ENCODE measurements around the gene NME4.
A peak's percentile ranks its signal among the peaks of the same experiment; 100 is the strongest.

The NME4 gene

GRCh38 chr16:425740-426114 is 28.7 kb downstream of the NME4 start:
- H3K27ac ChIP-seq (ENCODE audit: low read depth, low read length, poor library complexity, severe bottlenecking): no peak overlapping the region
- TF ChIP-seq EZH2 (IDR thresholded peaks at IDR 0.05; ENCODE audit: borderline replicate concordance, low read length) (no peak), CTCF (IDR thresholded peaks at IDR 0.05; ENCODE audit: low read length) (no peak)
- H3K4me1 ChIP-seq (ENCODE audit: insufficient read depth, low read length, severe bottlenecking): peaks cover 29% of the 10 kb centered on the region
- H4K20me1 ChIP-seq (ENCODE audit: insufficient read depth, low read length): no peaks in the 10 kb centered on the region
- H3K9ac ChIP-seq (ENCODE audit: low read length): peak overlapping the region; percentile 53; the same call in 1 of the 2 replicates
- peak overlapping the region; percentile 60 for H3K4me3 ChIP-seq (ENCODE audit: low read depth, low read length, poor library complexity, severe bottlenecking)
- H3K9me3 ChIP-seq (ENCODE audit: low read length): no peaks in the 10 kb centered on the region
- no peaks in the 10 kb centered on the region for H3F3A ChIP-seq (ENCODE audit: insufficient read depth, low read length)
- H2AFZ ChIP-seq (ENCODE audit: low read length): no peak overlapping the region
- H3K9me2 ChIP-seq (ENCODE audit: low read depth, low read length): no peaks in the 10 kb centered on the region
- H3K79me2 ChIP-seq (ENCODE audit: insufficient read depth, low read length): no peaks in the 10 kb centered on the region
- no peaks in the 10 kb centered on the region; the same call in 1 of the 2 replicates for H3K36me3 ChIP-seq (ENCODE audit: insufficient read depth, low read length)
- peak overlapping the region; percentile 74 for H3K4me2 ChIP-seq (ENCODE audit: low read length)
- H3K27me3 ChIP-seq (ENCODE audit: insufficient read depth, low read length): peaks cover 10% of the 10 kb centered on the region

GRCh38 chr16:426115-426905 is 29.3 kb downstream of the NME4 start:
- peak overlapping the region; percentile 89 for H3K4me2 ChIP-seq (ENCODE audit: low read length)
- peak overlapping the region; percentile 68 for H3K9ac ChIP-seq (ENCODE audit: low read length)
- H3K9me3 ChIP-seq (ENCODE audit: low read length): no peaks in the 10 kb centered on the region
- TF ChIP-seq CTCF (IDR thresholded peaks at IDR 0.05; ENCODE audit: low read length) (no peak), EZH2 (IDR thresholded peaks at IDR 0.05; ENCODE audit: borderline replicate concordance, low read length) (no peak)
- H4K20me1 ChIP-seq (ENCODE audit: insufficient read depth, low read length): no peaks in the 10 kb centered on the region
- H3K36me3 ChIP-seq (ENCODE audit: insufficient read depth, low read length): no peaks in the 10 kb centered on the region; the same call in 1 of the 2 replicates
- H3K27me3 ChIP-seq (ENCODE audit: insufficient read depth, low read length): peaks cover 8% of the 10 kb centered on the region
- no peak overlapping the region for H3K27ac ChIP-seq (ENCODE audit: low read depth, low read length, poor library complexity, severe bottlenecking)
- H3K79me2 ChIP-seq (ENCODE audit: insufficient read depth, low read length): no peaks in the 10 kb centered on the region
- H2AFZ ChIP-seq (ENCODE audit: low read length): no peak overlapping the region
- no peaks in the 10 kb centered on the region for H3F3A ChIP-seq (ENCODE audit: insufficient read depth, low read length)
- H3K4me3 ChIP-seq (ENCODE audit: low read depth, low read length, poor library complexity, severe bottlenecking): peak overlapping the region; percentile 71
- peaks cover 29% of the 10 kb centered on the region for H3K4me1 ChIP-seq (ENCODE audit: insufficient read depth, low read length, severe bottlenecking)
- no peaks in the 10 kb centered on the region for H3K9me2 ChIP-seq (ENCODE audit: low read depth, low read length)

- no peak for TF ChIP-seq EZH2 (IDR thresholded peaks at IDR 0.05; ENCODE audit: borderline replicate concordance, low read length)
- H3K4me1 ChIP-seq (ENCODE audit: insufficient read depth, low read length, severe bottlenecking): peaks cover 29% of the 10 kb centered on the region
- no peaks in the 10 kb centered on the region for H4K20me1 ChIP-seq (ENCODE audit: insufficient read depth, low read length)
- H3K9ac ChIP-seq (ENCODE audit: low read length): peak overlapping the region; percentile 68
- H3K9me3 ChIP-seq (ENCODE audit: low read length): no peaks in the 10 kb centered on the region
- H3K36me3 ChIP-seq (ENCODE audit: insufficient read depth, low read length): no peaks in the 10 kb centered on the region; the same call in 1 of the 2 replicates
- H3K79me2 ChIP-seq (ENCODE audit: insufficient read depth, low read length): no peaks in the 10 kb centered on the region
- peak overlapping the region; percentile 71 for H3K4me3 ChIP-seq (ENCODE audit: low read depth, low read length, poor library complexity, severe bottlenecking)
- H3K27ac ChIP-seq (ENCODE audit: low read depth, low read length, poor library complexity, severe bottlenecking): no peak overlapping the region
- peaks cover 8% of the 10 kb centered on the region for H3K27me3 ChIP-seq (ENCODE audit: insufficient read depth, low read length)
- no peak overlapping the region for H2AFZ ChIP-seq (ENCODE audit: low read length)
- H3K4me2 ChIP-seq (ENCODE audit: low read length): peak overlapping the region; percentile 89
- no peaks in the 10 kb centered on the region for H3F3A ChIP-seq (ENCODE audit: insufficient read depth, low read length)
- no peaks in the 10 kb centered on the region for H3K9me2 ChIP-seq (ENCODE audit: low read depth, low read length)
Measured at GRCh38 chr16:426906-427249, 29.9 kb downstream of the NME4 start.

All from OCI-LY1 (cell line).